Vagina (tissue), 2 donors: ENCODE measurements around the gene CCDC60. TPM values are rescaled to one million over a fixed set of nuclear protein-coding genes. Genes with fewer than 3 reads are reported as not detected.

Source experiments
- DNase-seq, 2 donors: peaks; one replicate each; pipeline ENCODE4 v3.0.0-alpha.2; 2017; ENCODE audit errors: extremely low spot score in 2 of 2
- H3K27ac ChIP-seq: fragments of 200-600 bp; sonication (generic); one replicate; pipeline ENCODE4 v1.5.1; 2019
- H3K27me3 ChIP-seq: fragments of 200-600 bp; sonication (generic); one replicate; pipeline ENCODE4 v1.5.1; 2019
- H3K36me3 ChIP-seq, 2 donors: fragments of 200-600 bp; sonication (generic); one replicate each; pipeline ENCODE4 v1.5.1; 2017 to 2019
- H3K4me1 ChIP-seq: fragments of 200-600 bp; sonication (generic); one replicate; pipeline ENCODE4 v1.5.1; 2019
- H3K4me3 ChIP-seq, 2 donors: fragments of 200-600 bp; sonication (generic); 1 replicate in 1 of 2; 2 replicates in 1 of 2; pipeline ENCODE4 v1.5.1; 2016 to 2019
- H3K9me3 ChIP-seq: fragments of 200-600 bp; sonication (generic); one replicate; pipeline ENCODE4 v1.5.1; 2019
- CTCF ChIP-seq, 3 experiments: fragments of 450-650 bp in 2 of 3; fragments of 200-600 bp in 1 of 3; sonication (generic) in 1 of 3; IDR thresholded peaks; one replicate each; pipeline ENCODE4 v1.5.1; 2017 to 2019; ENCODE audit warnings: antibody characterized with exemption in 3 of 3, mild to moderate bottlenecking in 2 of 3, moderate library complexity in 2 of 3
- POLR2A ChIP-seq, 2 donors: fragments of 450-650 bp; IDR thresholded peaks; one replicate each; pipeline ENCODE4 v1.6.1; 2017; ENCODE audit warnings: antibody characterized with exemption in 2 of 2, mild to moderate bottlenecking in 2 of 2, moderate library complexity in 2 of 2
- POLR2AphosphoS5 ChIP-seq, 2 donors: sonication (generic); formaldehyde crosslinking; IDR thresholded peaks; one replicate each; pipeline ENCODE4 v1.9.0; 2017; ENCODE audit warnings: antibody characterized with exemption in 2 of 2, mild to moderate bottlenecking in 2 of 2, low read depth in 1 of 2; ENCODE audit not compliant: insufficient read depth in 1 of 2
- intact Hi-C: fragments of 100-400 bp; cut with DNase I; formaldehyde crosslinking; loops from one replicate; pipeline ENCODE4 v1.15.1; 2023
- total RNA-seq: library from RNA; depleted of rRNA; stranded (reverse); fragments of >200 nt; gene quantifications from one replicate; pipeline ENCODE4 v1.2.3, GENCODE V29; 2016

Gene CCDC60
- total RNA-seq, 1 donor from 2014 or later = not detected

GRCh38 chr12:119544765-119545625 is 210.5 kb downstream of the CCDC60 start:
- no peaks in the 10 kb centered on the region for H3K27me3 ChIP-seq
- no peaks in the 10 kb centered on the region for H3K4me1 ChIP-seq
- no peaks in the 10 kb centered on the region for H3K9me3 ChIP-seq
- TF ChIP-seq POLR2A (IDR thresholded peaks at IDR 0.05) = no peak
- TF ChIP-seq CTCF (IDR thresholded peaks at IDR 0.05) = peak; percentile 57 to 76 (median 68)
- TF ChIP-seq POLR2AphosphoS5 (IDR thresholded peaks at IDR 0.05; ENCODE audit: insufficient read depth in 1 of 2, low read depth in 1 of 2) = no peak
- no peaks in the 10 kb centered on the region for H3K36me3 ChIP-seq
- DNase-seq = no peak
- H3K4me3 ChIP-seq = no peak overlapping the region
- H3K27ac ChIP-seq = no peak overlapping the region
- intact Hi-C loops = no loop called here

GRCh38 chr12:119546340-119546739 is 211.8 kb downstream of the CCDC60 start:
- H3K27ac ChIP-seq = no peak overlapping the region
- TF ChIP-seq POLR2A (IDR thresholded peaks at IDR 0.05) (no peak), CTCF (IDR thresholded peaks at IDR 0.05) (no peak), POLR2AphosphoS5 (IDR thresholded peaks at IDR 0.05; ENCODE audit: insufficient read depth in 1 of 2, low read depth in 1 of 2) (no peak)
- H3K27me3 ChIP-seq = no peaks in the 10 kb centered on the region
- H3K4me1 ChIP-seq = no peaks in the 10 kb centered on the region
- H3K36me3 ChIP-seq = no peaks in the 10 kb centered on the region
- DNase-seq = no peak
- intact Hi-C loops = no loop called here
- H3K4me3 ChIP-seq = no peak overlapping the region
- H3K9me3 ChIP-seq = no peaks in the 10 kb centered on the region

- TF ChIP-seq POLR2AphosphoS5 (IDR thresholded peaks at IDR 0.05; ENCODE audit: insufficient read depth in 1 of 2, low read depth in 1 of 2) (no peak), POLR2A (IDR thresholded peaks at IDR 0.05) (no peak), CTCF (IDR thresholded peaks at IDR 0.05) (no peak)
- Histone ChIP-seq H3K36me3 (no peaks in the 10 kb centered on the region), H3K9me3 (no peaks in the 10 kb centered on the region), H3K27ac (no peak overlapping the region), H3K4me1 (no peaks in the 10 kb centered on the region), H3K4me3 (no peak overlapping the region), H3K27me3 (no peaks in the 10 kb centered on the region)
- intact Hi-C loops = no loop called here
- no peak for DNase-seq
These were observed 212.5 kb downstream of the CCDC60 start for GRCh38 chr12:119547001-119547400.

GRCh38 chr12:119556854-119557253 is 222.3 kb downstream of the CCDC60 start:
- no peak for TF ChIP-seq POLR2AphosphoS5 (IDR thresholded peaks at IDR 0.05; ENCODE audit: insufficient read depth in 1 of 2, low read depth in 1 of 2)
- TF ChIP-seq CTCF (IDR thresholded peaks at IDR 0.05) = no peak
- Histone ChIP-seq H3K27me3 (no peaks in the 10 kb centered on the region), H3K36me3 (no peaks in the 10 kb centered on the region), H3K27ac (no peak overlapping the region), H3K4me1 (no peaks in the 10 kb centered on the region), H3K4me3 (no peak overlapping the region), H3K9me3 (no peaks in the 10 kb centered on the region)
- intact Hi-C loops = no loop called here
- no peak for DNase-seq

- H3K27me3 ChIP-seq = no peaks in the 10 kb centered on the region
- no peaks in the 10 kb centered on the region for H3K36me3 ChIP-seq
- intact Hi-C loops = no loop called here
- no peaks in the 10 kb centered on the region for H3K4me1 ChIP-seq
- H3K9me3 ChIP-seq = no peaks in the 10 kb centered on the region
- H3K27ac ChIP-seq = no peak overlapping the region
- no peak for DNase-seq
- TF ChIP-seq POLR2A (IDR thresholded peaks at IDR 0.05) = no peak
- no peak for TF ChIP-seq CTCF (IDR thresholded peaks at IDR 0.05)
- no peak for TF ChIP-seq POLR2AphosphoS5 (IDR thresholded peaks at IDR 0.05; ENCODE audit: insufficient read depth in 1 of 2, low read depth in 1 of 2)
- no peak overlapping the region for H3K4me3 ChIP-seq
These were observed 230.9 kb downstream of the CCDC60 start for GRCh38 chr12:119565404-119565803.
